WTC11 (cell line): Measurements from ENCODE around the gene PKM. TPM values are rescaled to one million over a fixed set of nuclear protein-coding genes. Genes with fewer than 3 reads are reported as not detected.

Experiments
- ATF1 ChIP-seq: sonication (generic); formaldehyde crosslinking; IDR thresholded peaks from 2 replicates; pipeline ENCODE4 v1.8.1; 2023; ENCODE audit warnings: mild to moderate bottlenecking, moderate library complexity, missing genetic modification reagents
- ELF4 ChIP-seq: sonication (generic); formaldehyde crosslinking; IDR thresholded peaks from 2 replicates; pipeline ENCODE4 v1.8.1; 2022; ENCODE audit warnings: low read depth, mild to moderate bottlenecking, moderate library complexity, missing genetic modification reagents
- FOXP4 ChIP-seq: sonication (generic); formaldehyde crosslinking; IDR thresholded peaks from 2 replicates; pipeline ENCODE4 v1.8.0; 2022; ENCODE audit warnings: mild to moderate bottlenecking, missing genetic modification reagents
- HMGA2 ChIP-seq: fragments of 250-450 bp; sonication (Bioruptor Pico); IDR thresholded peaks from 2 replicates; pipeline ENCODE4 v1.4.0; 2021; ENCODE audit warnings: mild to moderate bottlenecking, moderate library complexity
- KAT7 ChIP-seq: sonication (generic); formaldehyde crosslinking; IDR thresholded peaks from 2 replicates; pipeline ENCODE4 v1.8.1; 2023; ENCODE audit warnings: missing genetic modification reagents, mild to moderate bottlenecking, borderline replicate concordance
- MXD4 ChIP-seq: fragments of 250-450 bp; sonication (Bioruptor Pico); IDR thresholded peaks from 2 replicates; pipeline ENCODE4 v1.8.0; 2021; ENCODE audit warnings: mild to moderate bottlenecking, moderate library complexity, borderline replicate concordance
- NFYB ChIP-seq: sonication (generic); formaldehyde crosslinking; conservative IDR thresholded peaks from 2 replicates; pipeline ENCODE4 v1.8.0; 2022; ENCODE audit warnings: low read depth, missing genetic modification reagents
- NR1H2 ChIP-seq: sonication (generic); formaldehyde crosslinking; IDR thresholded peaks from 2 replicates; pipeline ENCODE4 v1.9.0; 2021; ENCODE audit warnings: mild to moderate bottlenecking, moderate library complexity, missing genetic modification reagents
- NR2C2 ChIP-seq: sonication (generic); formaldehyde crosslinking; IDR thresholded peaks from 2 replicates; pipeline ENCODE4 v1.8.0; 2022; ENCODE audit warnings: mild to moderate bottlenecking, missing genetic modification reagents
- RELA ChIP-seq: sonication (generic); formaldehyde crosslinking; IDR thresholded peaks from 2 replicates; pipeline ENCODE4 v1.8.1; 2022; ENCODE audit warnings: missing genetic modification reagents, mild to moderate bottlenecking, borderline replicate concordance
- SMAD3 ChIP-seq: sonication (generic); formaldehyde crosslinking; IDR thresholded peaks from 2 replicates; pipeline ENCODE4 v1.8.0; 2022; ENCODE audit warnings: missing genetic modification reagents, mild to moderate bottlenecking, borderline replicate concordance
- SOX15 ChIP-seq: fragments of 250-450 bp; sonication (Bioruptor Pico); IDR thresholded peaks from 2 replicates; pipeline ENCODE4 v1.9.0; 2021; ENCODE audit warnings: mild to moderate bottlenecking
- ZBTB43 ChIP-seq: sonication (generic); formaldehyde crosslinking; IDR thresholded peaks from 2 replicates; pipeline ENCODE4 v1.8.1; 2023; ENCODE audit warnings: mild to moderate bottlenecking, missing genetic modification reagents
- ZNF121 ChIP-seq: sonication (generic); formaldehyde crosslinking; IDR thresholded peaks from 2 replicates; pipeline ENCODE4 v1.8.0; 2023; ENCODE audit warnings: missing genetic modification reagents
- ZNF138 ChIP-seq: sonication (generic); formaldehyde crosslinking; conservative IDR thresholded peaks from 2 replicates; pipeline ENCODE4 v1.8.1; 2022; ENCODE audit warnings: mild to moderate bottlenecking, moderate library complexity, missing genetic modification reagents
- ZNF232 ChIP-seq: sonication (generic); formaldehyde crosslinking; IDR thresholded peaks from 2 replicates; pipeline ENCODE4 v1.8.0; 2022; ENCODE audit warnings: mild to moderate bottlenecking, missing genetic modification reagents
- ZNF281 ChIP-seq: sonication (generic); formaldehyde crosslinking; IDR thresholded peaks from 2 replicates; pipeline ENCODE4 v1.8.0; 2023; ENCODE audit warnings: mild to moderate bottlenecking, missing genetic modification reagents
- ZSCAN18 ChIP-seq: fragments of 250-450 bp; sonication (Bioruptor Pico); IDR thresholded peaks from 2 replicates; pipeline ENCODE4 v2.1.2; 2022; ENCODE audit warnings: mild to moderate bottlenecking, moderate library complexity
- total RNA-seq: library from RNA; stranded (reverse); gene quantifications from 3 replicates; pipeline ENCODE4 v1.2.3, GENCODE V29; 2021
- TF ChIP-seq, protein P1 (sequence below): sonication (generic); formaldehyde crosslinking; IDR thresholded peaks from 2 replicates; pipeline ENCODE4 v1.8.1; 2023; ENCODE audit warnings: mild to moderate bottlenecking, missing genetic modification reagents, borderline replicate concordance
- TF ChIP-seq, protein P2 (sequence below): sonication (generic); formaldehyde crosslinking; conservative IDR thresholded peaks from 2 replicates; pipeline ENCODE4 v1.8.1; 2023; ENCODE audit warnings: mild to moderate bottlenecking, low read depth, missing genetic modification reagents, moderate library complexity
- TF ChIP-seq, protein P3 (sequence below): sonication (generic); formaldehyde crosslinking; IDR thresholded peaks from 2 replicates; pipeline ENCODE4 v1.8.1; 2023; ENCODE audit warnings: mild to moderate bottlenecking, missing genetic modification reagents, moderate library complexity
- TF ChIP-seq, protein P4 (sequence below): sonication (generic); formaldehyde crosslinking; IDR thresholded peaks from 2 replicates; pipeline ENCODE4 v1.8.0; 2022; ENCODE audit warnings: mild to moderate bottlenecking, missing genetic modification reagents

The PKM gene
- total RNA-seq, 1 experiment from 2014 or later, result 858 TPM

- TF ChIP-seq, protein P1, sequence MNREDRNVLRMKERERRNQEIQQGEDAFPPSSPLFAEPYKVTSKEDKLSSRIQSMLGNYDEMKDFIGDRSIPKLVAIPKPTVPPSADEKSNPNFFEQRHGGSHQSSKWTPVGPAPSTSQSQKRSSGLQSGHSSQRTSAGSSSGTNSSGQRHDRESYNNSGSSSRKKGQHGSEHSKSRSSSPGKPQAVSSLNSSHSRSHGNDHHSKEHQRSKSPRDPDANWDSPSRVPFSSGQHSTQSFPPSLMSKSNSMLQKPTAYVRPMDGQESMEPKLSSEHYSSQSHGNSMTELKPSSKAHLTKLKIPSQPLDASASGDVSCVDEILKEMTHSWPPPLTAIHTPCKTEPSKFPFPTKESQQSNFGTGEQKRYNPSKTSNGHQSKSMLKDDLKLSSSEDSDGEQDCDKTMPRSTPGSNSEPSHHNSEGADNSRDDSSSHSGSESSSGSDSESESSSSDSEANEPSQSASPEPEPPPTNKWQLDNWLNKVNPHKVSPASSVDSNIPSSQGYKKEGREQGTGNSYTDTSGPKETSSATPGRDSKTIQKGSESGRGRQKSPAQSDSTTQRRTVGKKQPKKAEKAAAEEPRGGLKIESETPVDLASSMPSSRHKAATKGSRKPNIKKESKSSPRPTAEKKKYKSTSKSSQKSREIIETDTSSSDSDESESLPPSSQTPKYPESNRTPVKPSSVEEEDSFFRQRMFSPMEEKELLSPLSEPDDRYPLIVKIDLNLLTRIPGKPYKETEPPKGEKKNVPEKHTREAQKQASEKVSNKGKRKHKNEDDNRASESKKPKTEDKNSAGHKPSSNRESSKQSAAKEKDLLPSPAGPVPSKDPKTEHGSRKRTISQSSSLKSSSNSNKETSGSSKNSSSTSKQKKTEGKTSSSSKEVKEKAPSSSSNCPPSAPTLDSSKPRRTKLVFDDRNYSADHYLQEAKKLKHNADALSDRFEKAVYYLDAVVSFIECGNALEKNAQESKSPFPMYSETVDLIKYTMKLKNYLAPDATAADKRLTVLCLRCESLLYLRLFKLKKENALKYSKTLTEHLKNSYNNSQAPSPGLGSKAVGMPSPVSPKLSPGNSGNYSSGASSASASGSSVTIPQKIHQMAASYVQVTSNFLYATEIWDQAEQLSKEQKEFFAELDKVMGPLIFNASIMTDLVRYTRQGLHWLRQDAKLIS (CRISPR knock-in tag), result no peak; the same call in 1 of the 2 replicates
- TF ChIP-seq SOX15 (CRISPR knock-in tag) (no peak), HMGA2 (CRISPR knock-in tag) (no peak), SMAD3 (CRISPR knock-in tag) (peak; percentile 79; the same call in 1 of the 2 replicates), ZBTB43 (CRISPR knock-in tag) (no peak), NR2C2 (CRISPR knock-in tag) (no peak), ELF4 (CRISPR knock-in tag) (no peak), FOXP4 (CRISPR knock-in tag) (peak; percentile 94), ZNF121 (CRISPR knock-in tag) (no peak), KAT7 (CRISPR knock-in tag) (peak; percentile 61; the same call in 1 of the 2 replicates), ZNF281 (CRISPR knock-in tag) (0 out of 2 replicates have a peak, but pooled peaks have one; percentile 45), ZSCAN18 (CRISPR knock-in tag) (no peak), NR1H2 (CRISPR knock-in tag) (no peak), NFYB (peak; percentile 57; the same call in 1 of the 2 replicates), MXD4 (CRISPR knock-in tag) (no peak), ATF1 (CRISPR knock-in tag) (no peak), ZNF232 (CRISPR knock-in tag) (peak; percentile 92), ZNF138 (CRISPR knock-in tag) (no peak), RELA (CRISPR knock-in tag) (peak; percentile 54; the same call in 1 of the 2 replicates)
- TF ChIP-seq, protein P2, sequence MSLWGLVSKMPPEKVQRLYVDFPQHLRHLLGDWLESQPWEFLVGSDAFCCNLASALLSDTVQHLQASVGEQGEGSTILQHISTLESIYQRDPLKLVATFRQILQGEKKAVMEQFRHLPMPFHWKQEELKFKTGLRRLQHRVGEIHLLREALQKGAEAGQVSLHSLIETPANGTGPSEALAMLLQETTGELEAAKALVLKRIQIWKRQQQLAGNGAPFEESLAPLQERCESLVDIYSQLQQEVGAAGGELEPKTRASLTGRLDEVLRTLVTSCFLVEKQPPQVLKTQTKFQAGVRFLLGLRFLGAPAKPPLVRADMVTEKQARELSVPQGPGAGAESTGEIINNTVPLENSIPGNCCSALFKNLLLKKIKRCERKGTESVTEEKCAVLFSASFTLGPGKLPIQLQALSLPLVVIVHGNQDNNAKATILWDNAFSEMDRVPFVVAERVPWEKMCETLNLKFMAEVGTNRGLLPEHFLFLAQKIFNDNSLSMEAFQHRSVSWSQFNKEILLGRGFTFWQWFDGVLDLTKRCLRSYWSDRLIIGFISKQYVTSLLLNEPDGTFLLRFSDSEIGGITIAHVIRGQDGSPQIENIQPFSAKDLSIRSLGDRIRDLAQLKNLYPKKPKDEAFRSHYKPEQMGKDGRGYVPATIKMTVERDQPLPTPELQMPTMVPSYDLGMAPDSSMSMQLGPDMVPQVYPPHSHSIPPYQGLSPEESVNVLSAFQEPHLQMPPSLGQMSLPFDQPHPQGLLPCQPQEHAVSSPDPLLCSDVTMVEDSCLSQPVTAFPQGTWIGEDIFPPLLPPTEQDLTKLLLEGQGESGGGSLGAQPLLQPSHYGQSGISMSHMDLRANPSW, result no peak
- TF ChIP-seq, protein P3, sequence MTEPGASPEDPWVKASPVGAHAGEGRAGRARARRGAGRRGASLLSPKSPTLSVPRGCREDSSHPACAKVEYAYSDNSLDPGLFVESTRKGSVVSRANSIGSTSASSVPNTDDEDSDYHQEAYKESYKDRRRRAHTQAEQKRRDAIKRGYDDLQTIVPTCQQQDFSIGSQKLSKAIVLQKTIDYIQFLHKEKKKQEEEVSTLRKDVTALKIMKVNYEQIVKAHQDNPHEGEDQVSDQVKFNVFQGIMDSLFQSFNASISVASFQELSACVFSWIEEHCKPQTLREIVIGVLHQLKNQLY (CRISPR knock-in tag), result no peak
- TF ChIP-seq, protein P4, sequence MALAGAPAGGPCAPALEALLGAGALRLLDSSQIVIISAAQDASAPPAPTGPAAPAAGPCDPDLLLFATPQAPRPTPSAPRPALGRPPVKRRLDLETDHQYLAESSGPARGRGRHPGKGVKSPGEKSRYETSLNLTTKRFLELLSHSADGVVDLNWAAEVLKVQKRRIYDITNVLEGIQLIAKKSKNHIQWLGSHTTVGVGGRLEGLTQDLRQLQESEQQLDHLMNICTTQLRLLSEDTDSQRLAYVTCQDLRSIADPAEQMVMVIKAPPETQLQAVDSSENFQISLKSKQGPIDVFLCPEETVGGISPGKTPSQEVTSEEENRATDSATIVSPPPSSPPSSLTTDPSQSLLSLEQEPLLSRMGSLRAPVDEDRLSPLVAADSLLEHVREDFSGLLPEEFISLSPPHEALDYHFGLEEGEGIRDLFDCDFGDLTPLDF (CRISPR knock-in tag), result peak; percentile 63; the same call in 1 of the 2 replicates
Observed at GRCh38 chr15:72272213-72272996, 41.4 kb upstream of the PKM start, which contains the start of gene PARP6 (continued).
